NCI-H1105 (cell line): Measurements from ENCODE around the gene SIAE.

Experiments used
- DNase-seq: peaks from one replicate; lab custom pipeline; 2025; lab: John Stamatoyannopoulos, UW

Gene SIAE

DNA sequence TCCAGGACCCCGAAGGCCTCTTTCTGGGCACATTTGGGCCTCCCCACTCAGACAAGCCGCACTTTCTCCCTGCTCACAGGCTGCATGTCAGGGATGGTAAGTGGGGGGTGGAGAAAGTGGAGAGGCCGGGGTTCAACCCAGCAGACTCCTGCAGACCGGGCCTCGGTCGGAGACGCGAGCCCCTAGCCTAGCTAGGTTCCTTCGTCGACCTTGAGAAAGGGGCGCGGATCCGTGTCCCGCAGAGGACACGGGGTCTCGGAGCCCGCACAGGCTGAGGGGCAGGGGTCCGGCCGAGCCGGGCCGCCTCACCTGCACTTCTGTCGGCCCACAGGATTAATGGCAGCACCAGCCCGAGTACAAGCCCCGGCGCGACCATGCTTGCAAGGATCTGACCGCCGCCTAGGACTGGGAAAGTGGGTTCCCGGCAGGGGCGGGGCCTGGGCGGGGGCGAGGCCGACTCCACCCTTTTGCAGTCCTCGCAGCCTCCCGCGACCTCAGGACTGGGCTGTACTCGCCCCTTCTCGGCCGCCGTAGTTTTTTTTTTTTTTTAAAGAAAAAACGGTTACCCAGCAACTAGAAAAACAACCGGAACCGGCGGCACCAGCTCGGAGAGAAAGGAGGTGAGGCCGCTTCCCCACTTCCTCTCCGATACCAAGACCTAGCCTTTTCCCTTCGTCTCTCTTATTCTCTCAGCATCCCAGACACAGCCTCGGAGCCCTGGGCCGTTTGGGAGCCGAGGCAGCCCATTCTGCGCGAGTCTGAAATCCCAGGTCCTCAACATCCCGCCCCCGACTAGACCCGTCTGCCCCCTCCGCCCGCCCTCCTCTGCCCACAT, at the start of gene SIAE, which contains the start of gene SPA17:
SIAE (minus strand) TSS at position 407 of the 835 bp plus-strand sequence; CDS start at position 376, 31 bp downstream.
SPA17 (plus strand) TSS at position 572 of the 835 bp plus-strand sequence. CDS start 1,361 bp downstream, outside the sequence.
- DNase-seq = peak; percentile 93

GRCh38 chr11:124722176-124722575, 48.6 kb upstream of the SIAE start:
- DNase-seq = no peak

- DNase-seq = no peak
Observed at GRCh38 chr11:124719534-124719933, 46.0 kb upstream of the SIAE start.

DNA sequence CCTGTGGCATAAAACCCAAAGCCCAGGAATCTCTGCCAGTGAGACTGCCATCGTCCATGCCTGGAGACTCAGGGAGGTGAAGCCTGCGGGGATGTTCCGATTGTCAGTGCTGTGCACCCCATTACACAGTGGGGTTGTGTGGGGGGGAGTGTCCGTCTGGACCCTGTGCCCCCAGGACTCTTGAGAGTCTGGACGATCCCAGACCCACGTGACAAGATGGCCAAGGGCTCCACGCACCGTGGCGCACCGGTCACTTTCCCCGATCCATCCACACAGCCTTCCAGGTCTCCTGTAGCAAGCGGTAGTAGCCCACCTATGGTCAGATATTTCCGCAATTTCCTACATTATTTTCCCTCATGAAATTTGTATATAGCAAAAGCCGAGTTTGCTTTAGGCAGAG, 45.3 kb upstream of the SIAE start:
- DNase-seq = no peak

GRCh38 chr11:124717786-124718651, 44.5 kb upstream of the SIAE start:
- DNase-seq = peak; percentile 53

- no peak for DNase-seq
Observed at GRCh38 chr11:124717421-124717785, 43.9 kb upstream of the SIAE start.

DNA sequence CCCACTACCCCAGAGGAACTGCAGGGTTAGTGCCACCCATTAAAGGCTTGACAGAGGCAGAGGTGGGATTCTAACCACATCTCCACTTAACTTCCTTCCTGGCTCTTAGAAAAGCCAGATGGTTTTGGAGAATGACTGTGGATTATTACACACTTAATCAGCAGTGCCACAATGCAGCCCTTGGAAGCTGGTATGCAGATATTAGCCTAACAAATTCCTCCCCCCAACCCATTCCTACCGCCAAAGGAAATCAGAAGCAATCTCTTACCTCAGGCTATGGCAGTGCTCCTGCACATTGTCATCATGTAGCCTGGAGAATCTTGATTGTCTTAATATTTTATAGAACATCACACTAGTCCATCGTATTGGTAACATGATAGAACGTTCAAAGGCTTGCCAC, 43.1 kb upstream of the SIAE start:
- no peak for DNase-seq

DNA sequence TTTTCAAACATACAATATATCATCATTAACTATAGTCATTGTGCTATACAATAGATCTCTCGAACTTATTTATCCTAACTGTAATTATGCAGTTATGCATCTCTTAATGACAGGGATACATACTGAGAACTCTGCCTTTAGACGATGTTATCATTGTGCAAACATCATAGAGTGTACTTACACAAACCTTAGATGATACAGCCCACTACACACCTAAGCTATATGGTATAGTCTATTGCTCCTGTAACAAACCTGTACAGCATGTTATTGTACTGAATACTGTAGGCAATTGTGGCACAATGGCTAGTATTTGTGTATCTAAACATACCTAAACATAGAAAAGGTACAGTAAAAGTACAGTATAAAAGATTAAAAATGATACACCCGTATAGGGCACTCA, 38.9 kb upstream of the SIAE start:
- no peak for DNase-seq

GRCh38 chr11:124707829-124708228, 34.3 kb upstream of the SIAE start:
- DNase-seq = no peak

- no peak for DNase-seq
Observed at GRCh38 chr11:124700028-124700427, 26.5 kb upstream of the SIAE start.

GRCh38 chr11:124699547-124699946, 26.0 kb upstream of the SIAE start:
- DNase-seq = no peak

DNA sequence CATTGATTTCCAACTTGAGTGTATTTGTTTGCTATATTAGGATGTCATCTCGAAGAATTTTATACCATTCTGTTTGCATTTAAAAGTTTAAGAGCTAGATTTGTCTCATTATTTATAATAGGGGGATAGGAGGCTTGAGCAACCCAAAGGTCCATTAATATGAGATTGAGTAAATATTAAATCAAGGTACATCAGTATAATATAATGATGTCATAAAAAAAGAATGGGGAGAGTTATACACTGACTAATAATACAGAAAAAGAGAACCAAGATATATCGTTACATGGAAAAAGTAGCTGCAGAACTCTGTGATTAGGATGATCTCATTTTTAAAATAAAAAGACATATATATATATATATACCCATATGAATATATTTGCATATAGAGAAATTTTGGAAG, 19.6 kb upstream of the SIAE start:
- no peak for DNase-seq

DNA sequence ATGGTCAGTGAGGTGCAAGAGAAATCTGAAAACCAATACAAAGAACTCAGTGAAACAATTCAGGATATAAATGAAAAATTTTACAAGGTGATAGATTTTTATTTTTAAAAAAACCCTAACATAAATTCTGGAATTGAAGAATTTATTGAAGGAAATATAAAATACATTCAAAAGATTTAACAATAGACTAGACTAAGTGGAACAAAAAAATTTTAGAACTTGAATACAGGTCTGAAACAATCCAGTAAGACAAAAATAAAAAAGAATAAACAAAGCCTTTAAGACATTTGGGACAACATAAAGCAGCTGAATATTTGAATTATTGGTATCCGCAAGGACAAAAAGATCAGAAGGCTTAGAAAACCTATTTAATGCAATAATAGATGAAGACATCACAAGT, 8.9 kb upstream of the SIAE start:
- no peak for DNase-seq

GRCh38 chr11:124681421-124681820, 7.9 kb upstream of the SIAE start:
- DNase-seq = no peak

DNA sequence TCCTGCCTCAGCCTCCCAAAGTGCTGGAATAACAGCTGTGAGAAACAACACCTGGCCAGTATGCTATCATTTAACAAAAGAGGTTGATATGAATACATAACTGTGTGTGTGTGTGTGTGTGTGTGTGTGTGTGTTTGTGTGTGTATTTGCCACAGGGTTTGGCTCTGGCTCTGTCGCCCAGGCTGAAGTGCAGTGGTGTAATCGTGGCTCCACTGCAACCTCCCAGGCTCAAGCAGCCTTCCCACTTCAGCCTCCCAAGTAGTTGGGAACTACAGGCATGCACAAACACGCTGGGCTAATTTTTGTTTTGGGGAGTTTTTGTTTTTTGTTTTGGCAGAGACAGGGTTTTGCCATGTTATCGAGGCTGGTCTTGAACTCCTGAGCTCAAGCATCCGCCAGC, 4.9 kb upstream of the SIAE start:
- no peak for DNase-seq

- DNase-seq = no peak
Observed at GRCh38 chr11:124676386-124676785, 2.8 kb upstream of the SIAE start.

DNA sequence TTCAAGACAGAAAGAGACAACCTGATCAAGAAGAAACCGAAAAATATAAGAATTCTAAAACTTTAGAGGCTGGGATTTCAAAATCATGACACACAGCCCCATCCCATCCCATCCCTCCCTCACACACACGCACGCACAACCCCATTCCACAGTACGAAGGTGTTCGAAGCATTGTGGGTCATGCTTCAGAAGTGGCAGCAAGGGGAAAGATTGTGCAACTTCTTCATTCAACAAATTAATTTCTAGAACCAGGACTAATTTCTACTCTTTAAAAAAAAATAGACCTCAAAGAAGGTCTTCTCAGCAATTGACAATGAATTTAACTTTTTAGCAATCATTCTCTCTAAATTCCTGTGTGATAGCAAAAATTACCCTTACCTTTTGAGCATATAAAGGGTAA, 1.0 kb upstream of the SIAE start:
- DNase-seq = no peak

DNA sequence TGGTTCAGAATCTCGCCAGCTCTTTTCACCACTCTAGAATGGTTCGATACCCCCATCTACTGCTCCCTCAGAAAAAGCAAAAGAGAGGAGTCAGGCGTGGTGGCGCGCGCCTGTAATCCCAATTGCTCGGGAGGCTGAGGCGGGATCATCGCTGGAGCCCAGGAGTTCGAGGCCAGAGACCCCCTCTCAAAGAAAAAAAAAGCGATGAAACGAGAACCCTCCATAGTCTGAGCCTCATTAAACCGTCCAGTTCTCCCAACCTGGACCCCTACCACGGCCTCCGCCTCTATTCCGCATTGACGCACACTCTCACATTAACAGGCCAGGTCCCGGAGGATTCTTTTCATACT, 604 bp upstream of the SIAE start:
- DNase-seq = no peak

DNA sequence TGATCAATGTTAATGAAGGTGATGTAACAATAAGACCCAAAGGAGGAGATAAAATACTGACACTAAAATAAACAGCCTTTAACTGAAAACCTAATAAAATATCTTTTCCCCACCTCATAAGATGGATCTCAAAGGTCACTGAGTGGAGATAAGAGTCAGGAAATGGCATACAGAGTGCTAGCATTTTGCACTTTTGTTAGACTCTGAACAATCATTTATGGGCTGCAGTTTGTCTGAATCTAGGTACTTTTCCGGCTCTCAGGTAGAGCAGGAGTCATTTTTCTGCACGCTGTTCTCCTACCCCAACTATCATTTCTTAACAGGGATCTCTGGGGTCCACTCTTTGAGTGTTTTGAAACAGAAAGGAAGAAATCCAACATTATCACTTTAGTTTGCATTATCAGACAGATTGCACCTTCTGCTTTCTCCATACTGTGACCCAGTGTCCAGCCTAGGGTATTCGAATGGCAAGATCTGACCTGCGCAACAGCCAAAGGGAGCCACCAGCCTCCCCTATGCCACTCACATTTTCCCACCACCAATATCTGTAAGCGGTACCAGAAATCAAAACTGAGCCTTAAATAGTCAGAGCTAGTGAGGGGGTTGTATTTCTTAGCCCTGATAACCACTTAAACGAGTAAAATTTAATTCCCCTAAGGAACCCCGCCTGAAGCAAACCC, 863 bp downstream of the SIAE start:
- DNase-seq = no peak

GRCh38 chr11:124670732-124671131, 2.8 kb downstream of the SIAE start:
- no peak for DNase-seq

DNA sequence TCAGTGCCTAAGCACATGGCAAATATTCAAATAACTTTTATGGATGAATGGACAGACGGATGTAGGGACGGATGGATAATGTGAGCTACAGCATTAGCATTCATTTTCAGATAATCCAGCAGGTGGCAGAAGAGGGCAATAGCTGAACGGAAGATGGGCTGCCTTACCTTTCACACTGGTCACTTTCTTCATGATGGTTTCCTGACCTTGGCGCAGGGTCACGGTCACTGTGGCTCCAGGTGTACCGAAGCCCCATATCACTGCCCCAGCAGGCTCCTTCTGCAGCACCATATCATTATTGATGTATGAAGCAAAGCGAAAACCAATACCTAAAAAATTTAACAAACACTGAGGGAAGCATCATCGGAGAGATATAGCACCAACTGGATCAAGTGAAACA, 4.3 kb downstream of the SIAE start:
- DNase-seq = peak; percentile 49

DNA sequence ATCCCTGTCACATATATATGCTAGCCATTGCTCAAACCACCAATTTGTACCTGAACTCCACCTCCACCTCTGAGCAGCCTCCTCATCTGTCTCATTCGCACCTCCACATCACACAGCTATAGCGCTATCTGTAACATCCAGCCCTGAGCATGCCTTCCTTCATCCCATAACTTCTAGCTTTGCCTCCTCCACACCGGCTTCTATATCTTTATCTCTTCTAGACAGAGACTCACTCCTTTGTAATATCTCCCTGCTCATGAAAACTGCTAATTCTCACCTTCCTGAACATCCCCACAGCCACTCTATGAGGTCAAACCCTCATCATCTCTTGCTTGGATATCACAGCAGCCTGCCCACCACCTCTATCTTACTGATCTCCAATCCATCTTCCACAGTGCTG, 5.9 kb downstream of the SIAE start:
- DNase-seq = no peak

GRCh38 chr11:124663861-124664260, 9.7 kb downstream of the SIAE start:
- DNase-seq = no peak
